HG03439 (cell line): ENCODE results near the gene SERGEF.

Experiments used
- ATAC-seq: cut with Tn5 transposase; IDR thresholded peaks from one replicate; pipeline ENCODE4 v1.9.1; 2021; ENCODE audit warnings: mild to moderate bottlenecking, moderate library complexity; ENCODE audit not compliant: unreplicated experiment

SERGEF gene

DNA sequence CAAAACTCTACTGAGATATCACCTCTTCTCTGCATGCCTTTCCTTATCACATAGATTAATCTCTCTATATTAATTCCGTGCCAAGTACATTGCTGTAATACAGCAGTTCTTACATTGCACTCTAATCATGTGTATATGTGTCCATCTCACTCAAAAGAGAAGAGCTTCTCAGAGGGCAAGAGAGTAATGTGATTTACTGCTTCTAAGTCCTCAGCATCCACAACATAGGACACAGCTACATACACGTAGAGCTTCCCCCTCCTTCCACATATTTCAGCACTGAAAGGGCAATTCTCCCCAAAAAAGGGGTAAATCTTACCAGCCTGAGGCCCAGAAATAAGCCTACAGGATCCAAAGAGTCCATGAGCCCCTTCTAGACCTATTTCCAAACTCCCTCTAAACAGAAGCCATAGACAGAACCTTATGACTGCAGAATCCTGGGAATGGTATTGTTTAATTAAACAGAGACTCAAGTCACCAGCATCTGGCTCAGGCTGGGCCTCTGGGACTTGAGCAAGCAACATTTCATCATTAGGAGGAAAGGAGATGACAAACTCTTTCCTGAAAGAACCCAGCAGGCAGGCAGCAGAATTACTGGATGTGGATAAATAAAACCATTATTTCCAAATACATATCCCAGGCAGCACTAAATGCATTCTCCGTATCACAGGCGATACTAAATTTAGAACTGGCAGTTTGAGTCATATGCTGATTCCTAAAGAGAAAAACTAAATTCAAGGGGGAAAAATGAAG is 191.0 kb downstream of the SERGEF start:
- ATAC-seq = no peak

DNA sequence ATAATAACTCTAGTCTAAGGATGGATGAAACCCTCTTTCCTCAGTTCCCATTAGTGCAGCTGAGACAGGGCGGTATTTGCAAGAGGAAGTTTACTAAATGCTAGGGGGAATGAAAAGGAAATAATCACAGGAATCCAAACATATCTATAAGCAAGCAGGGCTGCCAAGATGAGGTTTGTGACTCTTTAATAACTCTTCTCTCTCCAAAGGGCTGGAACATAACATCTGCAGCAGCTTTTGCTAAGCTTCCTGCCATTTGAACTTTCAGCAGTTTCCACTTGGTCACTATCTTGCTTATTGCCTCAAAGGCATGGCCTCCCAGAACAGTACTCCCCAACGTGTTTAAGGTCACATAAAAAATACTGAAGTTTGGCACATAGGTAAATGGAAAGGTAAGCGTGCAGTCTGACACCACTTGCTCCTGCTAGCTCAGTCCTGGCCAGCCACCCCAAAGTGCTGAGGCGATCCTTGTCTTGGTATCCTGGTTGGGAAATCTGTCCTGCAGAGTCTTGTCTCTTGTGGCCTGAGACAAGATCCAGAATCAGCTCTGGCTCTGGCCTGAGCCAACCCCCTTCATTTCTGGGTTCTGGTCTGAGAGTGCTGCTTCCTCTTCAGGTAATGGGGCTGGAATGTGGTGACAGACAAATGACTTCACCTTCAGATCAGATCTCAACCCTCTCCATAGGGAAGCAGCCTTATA is 196.5 kb downstream of the SERGEF start:
- ATAC-seq = no peak

DNA sequence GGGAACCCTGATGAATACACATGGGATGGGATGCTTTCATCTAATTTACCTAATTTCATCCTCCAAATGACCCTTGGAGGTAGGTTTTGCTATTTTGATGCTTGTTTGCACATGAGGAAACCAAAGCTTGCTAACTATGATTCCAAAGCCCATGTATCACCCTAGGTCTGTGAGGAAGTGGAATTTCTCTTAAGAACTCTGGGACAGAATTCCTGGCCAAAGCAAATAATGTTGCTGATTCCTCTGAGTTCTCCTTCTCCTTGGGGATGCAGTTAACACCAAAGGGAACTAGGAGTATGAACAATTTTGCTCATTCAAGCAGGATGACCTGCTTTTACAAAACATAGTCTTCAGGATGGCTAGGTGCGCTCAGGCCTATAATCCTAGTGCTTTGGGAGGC is 198.3 kb downstream of the SERGEF start:
- ATAC-seq = no peak

DNA sequence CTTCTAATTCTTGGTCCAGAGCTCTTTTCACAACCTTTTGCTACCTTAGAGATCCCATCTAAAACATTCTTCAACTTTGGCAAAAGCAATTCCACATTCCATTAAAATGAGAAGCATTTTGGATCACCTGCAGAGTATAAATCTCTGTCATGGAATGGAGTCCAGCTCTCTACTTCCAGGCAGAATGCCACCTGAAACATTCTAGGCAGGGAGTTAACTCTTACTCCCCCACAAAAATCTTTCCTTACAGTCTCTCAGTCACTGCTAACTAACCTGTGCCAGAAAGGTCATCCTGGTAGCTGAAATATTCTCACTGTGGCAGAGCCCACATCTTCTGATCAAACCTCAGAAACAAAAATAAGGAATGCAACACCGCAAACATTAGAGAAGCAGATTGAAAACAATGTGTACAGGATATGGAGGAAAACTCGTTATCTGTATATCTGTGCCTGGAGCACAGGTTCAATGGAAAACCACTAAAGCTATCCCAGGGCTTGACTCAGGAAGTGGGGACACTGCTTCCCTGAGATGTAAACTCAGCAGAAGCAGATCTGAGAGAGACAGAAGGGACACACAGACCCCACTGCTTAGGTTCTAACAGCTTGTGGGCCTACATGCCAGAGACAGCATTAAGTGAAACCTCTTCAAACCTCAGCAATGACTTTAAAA is 199.3 kb downstream of the SERGEF start:
- ATAC-seq = no peak

DNA sequence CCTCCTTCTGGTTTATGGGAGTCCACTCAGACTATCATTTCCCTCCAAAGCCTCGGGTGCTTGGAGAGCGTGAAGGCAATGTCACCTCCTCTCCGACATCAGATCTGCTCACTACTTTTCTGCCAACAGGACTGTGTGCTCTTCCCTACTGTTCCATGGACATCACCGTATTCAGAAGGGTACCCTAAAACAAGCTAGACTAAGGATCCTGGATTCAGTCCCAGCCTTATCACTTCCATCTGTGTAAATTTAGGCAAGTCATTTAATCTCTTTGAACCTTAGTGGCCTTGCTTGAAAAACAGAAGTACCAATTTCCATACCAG is 200.0 kb downstream of the SERGEF start:
- no peak for ATAC-seq

DNA sequence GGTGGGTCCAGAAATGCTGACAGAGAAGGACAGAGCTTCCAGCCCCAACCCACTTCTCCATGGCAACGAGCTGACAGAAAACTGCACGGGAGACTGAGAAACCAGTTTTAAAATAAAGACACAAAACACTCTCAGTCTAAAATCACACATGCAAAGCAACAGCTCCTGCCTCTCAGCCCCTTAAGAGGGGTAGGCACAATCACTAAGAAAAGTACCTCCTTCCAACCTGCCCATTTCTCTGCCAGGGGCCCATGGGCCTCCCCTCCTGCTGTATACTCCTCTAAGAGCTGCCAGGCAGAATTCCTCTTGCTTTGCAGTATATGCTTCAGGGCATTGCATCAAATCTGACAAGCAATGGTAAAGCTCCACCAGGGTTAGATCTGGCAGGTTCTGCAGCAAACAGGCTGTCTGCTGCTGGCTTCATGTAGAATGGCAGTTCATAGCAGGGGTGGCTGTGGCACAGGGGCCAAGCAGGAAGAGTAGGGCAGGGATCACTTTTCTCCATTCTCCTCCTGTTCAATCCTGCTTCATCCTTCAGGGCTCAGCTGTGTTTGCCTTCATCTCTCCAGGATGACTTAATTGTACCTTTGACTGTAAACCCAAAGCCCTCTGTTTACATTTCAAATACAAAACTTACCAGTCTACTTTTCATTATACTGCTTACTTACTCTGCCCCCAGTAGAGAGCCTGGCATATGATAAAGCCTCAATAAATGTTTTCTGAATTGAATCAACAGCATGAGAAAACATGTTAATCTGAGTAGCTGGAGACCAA is 200.6 kb downstream of the SERGEF start:
- ATAC-seq = no peak

DNA sequence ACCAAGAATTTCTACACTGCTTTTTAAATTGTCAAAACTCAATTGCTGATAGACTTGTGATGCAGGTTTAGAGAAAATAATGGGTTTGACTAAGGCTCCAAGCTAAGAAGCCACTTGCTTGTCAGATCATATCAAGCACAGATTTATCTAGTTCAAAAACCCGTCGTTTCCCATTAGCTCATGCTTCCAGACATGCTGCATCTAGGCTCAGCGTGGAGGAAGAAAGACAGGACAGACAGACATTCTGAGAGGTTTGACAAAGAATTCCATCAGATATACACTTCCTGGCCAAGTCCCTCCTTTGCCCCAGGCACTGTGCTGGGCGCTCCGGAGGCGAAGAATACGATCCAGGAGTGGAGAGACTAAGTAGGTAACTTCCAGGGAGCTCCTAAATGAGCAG is 201.5 kb downstream of the SERGEF start:
- no peak for ATAC-seq

DNA sequence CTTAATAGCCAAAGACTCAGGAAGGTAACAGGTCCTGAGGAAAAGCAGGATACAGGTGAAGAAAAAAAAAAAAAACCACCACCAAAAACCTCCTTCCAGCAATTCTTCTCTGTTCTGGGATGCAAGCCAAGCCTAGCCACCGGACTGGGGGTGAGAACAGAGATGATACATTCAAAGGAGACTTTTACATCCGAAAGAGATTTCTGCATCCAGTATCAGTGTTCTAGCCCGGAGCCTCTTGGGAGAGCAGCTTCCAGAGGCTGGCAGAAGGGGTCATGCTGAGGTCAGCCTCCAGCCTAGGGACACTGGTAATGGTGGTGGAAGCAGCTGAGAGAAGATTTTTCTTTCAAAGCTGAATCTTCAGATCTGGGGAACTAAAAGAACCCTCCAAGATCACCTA is 202.1 kb downstream of the SERGEF start:
- ATAC-seq = no peak

DNA sequence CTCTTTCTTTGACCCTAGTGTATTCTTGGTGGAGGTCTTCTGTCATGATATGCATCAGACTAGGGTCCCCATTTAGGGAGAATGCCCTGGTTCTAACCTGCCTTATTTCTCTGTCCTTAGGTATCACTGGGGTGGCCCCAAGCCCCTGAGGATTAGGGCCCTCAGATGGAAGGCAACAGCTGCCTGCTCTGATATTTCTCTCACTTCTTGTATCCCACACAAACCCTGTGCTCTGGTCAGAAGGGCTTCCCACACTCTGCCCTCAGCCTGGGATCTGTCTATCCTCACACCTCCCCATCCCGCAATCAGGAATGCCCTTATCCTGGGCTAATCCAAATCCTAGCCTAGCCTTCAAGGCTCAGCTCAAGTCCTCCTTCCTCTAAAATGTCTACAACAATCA is 202.8 kb downstream of the SERGEF start:
- no peak for ATAC-seq

DNA sequence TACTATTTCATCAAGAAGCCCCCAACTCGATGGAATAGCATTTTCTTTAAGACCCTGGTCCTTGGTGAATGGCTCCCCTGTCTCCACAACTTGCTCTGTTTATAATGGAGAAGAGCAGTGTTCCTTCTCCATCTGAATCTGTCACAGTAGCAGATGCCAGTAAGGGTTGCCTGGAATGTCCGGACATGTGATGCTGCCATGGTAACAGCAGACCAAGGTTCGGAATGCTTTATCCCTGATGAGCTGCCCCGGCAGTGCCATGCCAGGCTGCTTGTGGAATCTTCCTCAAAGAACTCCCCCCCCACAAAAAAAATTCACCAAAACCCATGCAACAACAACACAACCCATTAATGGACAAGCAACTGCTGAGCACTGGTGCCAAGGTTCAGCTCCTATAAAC is 205.8 kb downstream of the SERGEF start:
- ATAC-seq = no peak

DNA sequence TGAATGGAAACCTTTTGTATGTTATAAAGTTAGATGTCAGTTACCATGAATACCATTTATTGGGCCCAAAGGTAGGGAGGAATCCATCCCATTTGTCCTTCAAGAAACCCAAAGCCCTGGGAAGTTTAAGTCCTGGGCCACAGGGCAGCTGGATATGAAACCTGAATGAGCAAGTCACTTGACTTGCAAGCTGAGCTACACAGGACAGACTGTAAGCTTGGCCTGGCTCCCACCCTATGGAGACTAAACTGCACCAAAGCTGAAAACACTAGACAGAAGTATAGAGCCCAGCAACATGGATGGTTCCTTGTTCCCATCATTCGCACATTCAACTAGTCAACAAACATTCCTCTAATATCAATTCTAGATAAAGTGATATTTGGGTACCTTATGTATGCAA is 207.0 kb downstream of the SERGEF start:
- no peak for ATAC-seq

DNA sequence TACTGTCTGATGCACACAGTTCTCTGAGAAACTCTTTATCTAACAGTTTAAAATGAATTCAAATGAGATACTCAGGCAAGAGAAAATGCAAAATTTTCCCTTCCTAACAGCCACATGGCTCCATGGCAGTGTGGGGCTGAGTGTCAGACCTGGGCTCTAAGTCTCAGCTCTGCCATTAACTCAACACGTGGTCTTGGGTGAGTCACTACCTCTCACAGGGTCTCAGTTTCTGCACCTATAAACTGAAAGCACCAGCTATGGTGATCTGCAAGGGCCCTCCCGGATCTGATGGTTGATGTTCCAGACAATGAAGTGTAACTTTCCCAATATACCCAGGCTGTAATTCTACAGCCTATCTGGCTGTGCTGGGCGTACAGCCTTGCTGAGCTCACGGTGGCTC is 207.8 kb downstream of the SERGEF start:
- no peak for ATAC-seq

DNA sequence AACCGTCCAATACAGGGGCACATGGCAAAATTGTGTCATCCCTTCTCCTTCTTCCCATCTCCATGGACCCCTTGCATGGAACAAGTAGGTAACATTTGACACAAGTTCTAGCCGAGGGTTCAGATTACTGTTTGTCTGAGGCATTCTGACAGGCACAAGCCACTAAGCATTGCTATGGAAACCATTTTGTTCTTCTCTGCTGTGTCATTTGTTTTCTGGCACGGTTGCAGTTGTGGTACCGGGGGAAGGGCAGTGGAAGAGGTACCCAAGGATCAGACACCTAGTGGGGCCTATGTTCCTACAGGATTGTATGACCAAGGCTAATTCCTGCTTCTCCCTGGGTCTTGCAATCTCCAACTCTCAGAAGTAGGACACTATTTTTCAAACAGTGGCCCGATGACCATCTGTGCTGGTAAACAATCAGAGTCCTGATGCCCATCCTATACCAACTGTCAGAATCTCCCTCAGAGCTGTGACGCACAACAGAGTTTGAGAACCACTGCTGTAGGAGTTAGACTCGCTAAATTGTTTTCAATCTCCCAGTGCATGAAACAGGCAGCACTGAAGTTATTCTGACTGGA is 209.0 kb downstream of the SERGEF start:
- ATAC-seq = no peak

DNA sequence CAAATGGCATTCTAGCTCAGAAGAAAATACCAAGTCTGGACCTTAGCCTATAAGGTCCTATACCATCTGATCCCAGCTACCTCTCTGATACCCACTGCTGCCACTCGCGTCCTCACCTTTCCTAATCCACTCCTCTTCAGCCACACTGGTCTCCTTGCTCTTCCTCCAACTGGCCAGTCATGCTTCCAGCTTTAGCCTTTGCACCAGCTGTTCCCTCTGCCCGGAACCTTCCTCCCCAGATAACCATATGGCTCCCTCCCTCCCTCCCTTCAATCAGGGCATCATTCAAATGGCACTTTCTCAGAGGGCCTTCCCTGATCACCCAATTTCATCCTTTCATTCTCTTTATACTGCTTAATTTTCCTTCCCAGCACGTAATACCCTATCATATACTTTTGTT is 210.4 kb downstream of the SERGEF start:
- ATAC-seq = no peak

DNA sequence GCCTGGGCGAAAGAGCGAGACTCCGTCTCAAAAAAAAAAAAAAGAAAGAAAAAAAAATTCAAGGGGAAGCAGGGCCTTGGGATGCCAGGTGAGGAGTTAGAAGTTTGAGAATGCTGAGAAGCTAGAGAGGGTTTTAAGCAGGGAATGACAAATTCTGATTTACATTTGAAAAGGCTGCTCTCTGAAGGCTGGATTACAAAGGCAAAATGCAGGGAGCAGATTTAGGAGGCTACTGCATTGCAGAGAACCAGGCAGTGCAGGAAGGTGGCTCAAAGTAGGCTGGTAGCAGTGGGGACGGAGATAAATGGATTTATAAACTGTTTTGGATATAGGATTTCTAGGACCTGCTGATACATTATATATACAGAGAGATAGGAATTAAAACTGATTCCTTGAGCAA is 211.7 kb downstream of the SERGEF start:
- ATAC-seq = no peak

DNA sequence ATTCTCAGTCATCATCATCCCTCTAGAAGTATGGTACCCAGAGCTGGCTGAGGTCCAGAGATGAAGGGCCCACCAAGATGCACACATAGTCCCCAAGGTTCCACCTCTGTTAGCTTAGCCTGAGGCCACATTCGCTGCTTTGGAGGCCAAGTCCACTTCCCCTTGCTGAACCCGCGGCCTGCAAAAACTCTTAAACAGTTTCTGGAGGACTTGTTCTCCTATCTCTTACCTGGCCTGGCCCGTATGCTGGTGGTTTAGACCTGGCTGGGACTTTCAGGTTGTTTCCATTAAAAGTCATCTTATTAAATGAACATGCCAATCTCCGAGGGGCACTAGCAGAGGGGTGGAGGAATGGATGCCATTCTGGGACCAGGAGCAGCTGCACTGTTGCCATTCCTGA is 213.7 kb downstream of the SERGEF start:
- no peak for ATAC-seq

DNA sequence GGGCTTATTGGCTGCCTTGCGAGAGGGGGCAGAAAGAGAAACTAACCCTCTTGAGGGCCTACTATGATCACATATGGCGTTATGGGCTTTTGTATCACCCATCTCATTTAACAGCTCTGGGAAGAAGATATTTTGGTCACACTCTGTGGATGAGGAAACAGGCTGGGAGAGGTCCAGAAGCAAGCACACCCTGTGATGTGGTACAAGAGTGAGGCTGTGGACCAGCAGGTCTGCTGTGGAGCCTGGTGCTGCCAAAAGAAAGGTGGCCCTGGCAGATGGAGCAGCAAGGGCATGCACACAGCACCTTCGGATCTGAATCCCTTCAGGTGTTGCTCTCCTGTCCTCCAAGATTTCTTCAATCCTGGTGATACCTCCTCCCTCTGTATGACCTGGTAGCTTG is 214.1 kb downstream of the SERGEF start:
- ATAC-seq = no peak

DNA sequence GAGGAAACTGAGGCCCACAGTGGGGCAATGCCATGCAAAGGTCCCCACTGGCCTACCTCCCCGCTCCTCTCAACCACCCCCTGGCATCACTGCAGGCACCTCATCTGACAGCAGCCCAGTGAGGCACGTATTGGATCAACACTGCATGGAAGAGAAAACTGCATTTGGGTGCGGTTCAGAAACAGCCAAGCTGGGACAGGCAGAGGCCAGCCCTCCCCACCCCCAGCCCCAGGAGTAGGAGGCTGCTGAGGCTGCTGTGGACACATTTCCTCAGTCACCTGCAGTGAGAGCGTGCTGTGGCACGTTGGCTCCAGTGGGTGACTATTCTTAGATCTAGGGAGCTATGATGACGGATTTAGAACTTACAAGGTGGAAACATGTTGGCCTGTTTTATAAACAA is 214.6 kb downstream of the SERGEF start:
- no peak for ATAC-seq

DNA sequence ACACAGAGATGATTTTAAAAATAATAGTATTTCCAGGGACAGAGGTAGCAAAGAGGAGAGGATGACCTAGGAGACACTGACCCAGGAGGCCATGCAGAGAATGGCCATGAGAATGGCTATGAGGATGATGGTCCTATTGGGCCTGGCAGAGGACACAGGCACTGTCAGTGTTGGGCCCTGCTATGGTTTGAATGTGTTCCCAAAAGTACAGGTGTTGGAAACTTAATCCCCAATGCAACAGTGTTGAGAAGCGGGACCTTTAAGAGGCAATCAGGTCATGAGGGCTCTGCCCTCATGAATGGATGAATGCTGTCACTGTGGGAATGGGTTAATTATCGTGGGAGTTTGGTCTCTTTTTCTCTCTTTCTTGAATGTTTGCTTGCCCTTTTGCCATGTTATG is 216.7 kb downstream of the SERGEF start:
- no peak for ATAC-seq

DNA sequence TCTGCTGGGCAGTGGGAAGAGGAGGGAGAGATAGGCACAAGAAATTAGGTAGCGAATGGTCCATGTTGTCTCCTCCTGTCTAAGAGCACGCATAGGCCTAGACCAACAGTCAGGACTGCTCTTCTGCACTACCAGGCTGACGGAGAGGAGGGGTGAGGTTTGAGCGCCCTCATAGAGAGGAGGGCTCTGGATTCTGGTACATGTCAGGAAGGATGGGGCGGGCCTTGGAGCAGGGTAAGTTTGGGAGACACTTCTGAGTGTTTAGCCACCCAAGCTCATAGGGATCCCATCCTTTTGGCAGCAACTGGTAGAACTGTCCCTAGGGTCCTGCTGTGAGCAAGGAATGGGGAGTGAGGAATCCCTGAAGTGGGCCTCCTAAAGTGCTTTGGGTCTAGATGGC is 217.9 kb downstream of the SERGEF start:
- no peak for ATAC-seq

DNA sequence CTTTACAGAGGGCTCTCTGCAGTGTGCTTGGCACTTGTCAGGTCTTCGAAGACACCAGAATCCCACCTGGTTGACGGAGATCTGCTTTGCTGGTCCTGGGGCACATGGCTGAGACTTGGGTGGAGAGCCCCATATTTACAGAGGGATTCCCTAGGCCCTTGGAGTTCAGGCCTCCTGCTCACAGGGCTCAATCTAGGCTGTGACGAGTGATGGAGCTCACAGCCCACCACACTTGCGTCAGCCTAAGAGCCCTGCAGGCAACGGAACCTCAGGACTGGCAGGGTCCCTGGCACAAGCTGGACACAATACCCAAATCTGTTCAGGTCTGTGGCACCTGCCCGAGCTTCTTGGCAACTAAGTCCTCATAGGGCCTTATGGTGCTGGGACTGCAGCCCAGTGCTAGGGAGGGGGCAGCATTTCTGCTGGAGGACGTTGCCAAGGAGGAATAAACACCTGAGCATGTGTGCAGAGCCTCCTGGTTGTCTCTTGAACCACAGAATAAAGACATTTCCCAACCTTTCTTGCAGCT is 219.1 kb downstream of the SERGEF start:
- no peak for ATAC-seq
